OCI-LY3 (cell line): ENCODE results near the gene BACH2.

Experiments
- EZH2phosphoT487 ChIP-seq: fragments of 200-600 bp; shearing (Covaris generic); IDR thresholded peaks from 2 replicates; pipeline ENCODE4 v1.6.1; 2018; ENCODE audit warnings: antibody characterized with exemption, mixed run types, low read depth
- TF ChIP-seq, protein P1 (sequence below): fragments of 200-600, 300-600 bp; sonication (generic); IDR thresholded peaks from 2 replicates; pipeline ENCODE4 v1.5.1; 2014; ENCODE audit warnings: antibody characterized with exemption, low read length, low read depth

DNA sequence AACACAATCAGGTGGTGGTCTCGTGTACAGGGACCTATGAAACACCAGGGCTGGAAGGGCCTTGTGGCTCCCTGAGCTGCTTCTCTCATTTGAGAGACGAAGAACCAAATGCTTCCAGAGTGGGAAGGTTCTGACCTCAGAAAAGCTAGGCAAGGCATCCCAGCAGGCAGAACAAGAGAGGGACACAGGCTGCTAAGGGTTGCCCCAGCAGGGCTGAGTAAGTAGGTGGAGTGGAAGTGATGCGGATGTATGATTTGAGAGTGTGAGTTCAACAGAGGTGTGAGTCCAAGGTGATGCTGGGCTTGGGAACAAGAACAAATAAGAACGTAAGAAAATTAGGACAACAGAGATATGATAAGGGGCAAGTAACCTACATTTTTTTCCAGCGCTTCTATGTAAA, 147.8 kb downstream of the BACH2 start:
- TF ChIP-seq, protein P1, sequence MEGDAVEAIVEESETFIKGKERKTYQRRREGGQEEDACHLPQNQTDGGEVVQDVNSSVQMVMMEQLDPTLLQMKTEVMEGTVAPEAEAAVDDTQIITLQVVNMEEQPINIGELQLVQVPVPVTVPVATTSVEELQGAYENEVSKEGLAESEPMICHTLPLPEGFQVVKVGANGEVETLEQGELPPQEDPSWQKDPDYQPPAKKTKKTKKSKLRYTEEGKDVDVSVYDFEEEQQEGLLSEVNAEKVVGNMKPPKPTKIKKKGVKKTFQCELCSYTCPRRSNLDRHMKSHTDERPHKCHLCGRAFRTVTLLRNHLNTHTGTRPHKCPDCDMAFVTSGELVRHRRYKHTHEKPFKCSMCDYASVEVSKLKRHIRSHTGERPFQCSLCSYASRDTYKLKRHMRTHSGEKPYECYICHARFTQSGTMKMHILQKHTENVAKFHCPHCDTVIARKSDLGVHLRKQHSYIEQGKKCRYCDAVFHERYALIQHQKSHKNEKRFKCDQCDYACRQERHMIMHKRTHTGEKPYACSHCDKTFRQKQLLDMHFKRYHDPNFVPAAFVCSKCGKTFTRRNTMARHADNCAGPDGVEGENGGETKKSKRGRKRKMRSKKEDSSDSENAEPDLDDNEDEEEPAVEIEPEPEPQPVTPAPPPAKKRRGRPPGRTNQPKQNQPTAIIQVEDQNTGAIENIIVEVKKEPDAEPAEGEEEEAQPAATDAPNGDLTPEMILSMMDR: no peak
- no peak for TF ChIP-seq EZH2phosphoT487
